ENCODE data around the gene FAM184B. TPM values are rescaled to one million over a fixed set of nuclear protein-coding genes. Genes with fewer than 3 reads are reported as not detected.

FAM184B gene
- total and polyA plus RNA-seq, 10 donors = 0.03 to 0.04 (median 0.03) TPM; not detected in 7

GRCh38 chr4:17780501-17781299 lies 721 bp downstream of the FAM184B start:
- TF ChIP-seq, protein P1, sequence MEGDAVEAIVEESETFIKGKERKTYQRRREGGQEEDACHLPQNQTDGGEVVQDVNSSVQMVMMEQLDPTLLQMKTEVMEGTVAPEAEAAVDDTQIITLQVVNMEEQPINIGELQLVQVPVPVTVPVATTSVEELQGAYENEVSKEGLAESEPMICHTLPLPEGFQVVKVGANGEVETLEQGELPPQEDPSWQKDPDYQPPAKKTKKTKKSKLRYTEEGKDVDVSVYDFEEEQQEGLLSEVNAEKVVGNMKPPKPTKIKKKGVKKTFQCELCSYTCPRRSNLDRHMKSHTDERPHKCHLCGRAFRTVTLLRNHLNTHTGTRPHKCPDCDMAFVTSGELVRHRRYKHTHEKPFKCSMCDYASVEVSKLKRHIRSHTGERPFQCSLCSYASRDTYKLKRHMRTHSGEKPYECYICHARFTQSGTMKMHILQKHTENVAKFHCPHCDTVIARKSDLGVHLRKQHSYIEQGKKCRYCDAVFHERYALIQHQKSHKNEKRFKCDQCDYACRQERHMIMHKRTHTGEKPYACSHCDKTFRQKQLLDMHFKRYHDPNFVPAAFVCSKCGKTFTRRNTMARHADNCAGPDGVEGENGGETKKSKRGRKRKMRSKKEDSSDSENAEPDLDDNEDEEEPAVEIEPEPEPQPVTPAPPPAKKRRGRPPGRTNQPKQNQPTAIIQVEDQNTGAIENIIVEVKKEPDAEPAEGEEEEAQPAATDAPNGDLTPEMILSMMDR (IDR thresholded peaks at IDR 0.05 in 8 of 11, conservative IDR thresholded peaks at IDR 0.05 in 3 of 11) = no peak
- TF ChIP-seq POLR2AphosphoS5 (IDR thresholded peaks at IDR 0.05) = no peak
- no peak for TF ChIP-seq POLR2A (IDR thresholded peaks at IDR 0.05)
- Histone ChIP-seq H3K36me3 (no peaks in the 10 kb centered on the region), H3K9me3 (no peaks in the 10 kb centered on the region), H3K4me1 (peaks cover 0 to 20% (median 13%) of the 10 kb centered on the region in 6 donors), H3K27me3 (replicated peaks in 1 of 7) (peaks cover 0 to 46% (median 32%) of the 10 kb centered on the region in 7 donors), H3K27ac (no peak overlapping the region), H3K4me3 (peak overlapping the region in 7 of 8 donors; percentile 10 to 61 (median 31))
- DNase-seq = no peak
- 14 to 33% (median 18%) methylated on average over 9 to 31 of the region's 31 CpGs for WGBS, 5 donors
- intact Hi-C loops (cut with DNase I; ENCODE audit: low total_unique reads) = no loop called here

DNA sequence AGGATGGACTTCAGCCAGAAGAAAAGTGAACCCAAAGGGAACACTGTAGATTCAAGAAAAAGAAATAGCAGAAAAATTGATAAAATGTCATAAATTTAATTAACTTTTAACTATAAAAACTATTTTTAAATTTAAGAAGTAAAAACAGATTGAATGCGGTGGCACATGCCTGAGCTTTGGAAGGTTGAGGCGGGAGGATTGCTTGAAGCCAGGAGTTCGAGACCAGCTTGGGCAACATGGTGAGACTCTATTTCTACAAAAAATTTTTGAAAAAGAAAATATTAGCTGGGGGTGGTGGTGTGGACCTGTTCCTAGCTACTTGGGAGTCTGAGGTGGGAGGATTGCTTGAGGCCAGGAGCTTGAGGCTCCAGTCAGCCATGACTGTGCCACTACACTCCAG lies 3.0 kb downstream of the FAM184B start:
- Histone ChIP-seq H3K4me1 (peaks cover 0 to 20% (median 13%) of the 10 kb centered on the region in 6 donors), H3K36me3 (no peaks in the 10 kb centered on the region), H3K4me3 (no peak overlapping the region), H3K27ac (no peak overlapping the region), H3K27me3 (replicated peaks in 1 of 7) (peaks cover 0 to 46% (median 32%) of the 10 kb centered on the region in 7 donors), H3K9me3 (no peaks in the 10 kb centered on the region)
- intact Hi-C loops (cut with DNase I; ENCODE audit: low total_unique reads) = no loop called here
- 80 to 99% (median 93%) methylated on average over 3 of the region's 3 CpGs for WGBS, 5 donors
- no peak for DNase-seq
- TF ChIP-seq, protein P1 (IDR thresholded peaks at IDR 0.05 in 8 of 11, conservative IDR thresholded peaks at IDR 0.05 in 3 of 11) = no peak
- TF ChIP-seq POLR2A (IDR thresholded peaks at IDR 0.05) (no peak), POLR2AphosphoS5 (IDR thresholded peaks at IDR 0.05) (no peak)

DNA sequence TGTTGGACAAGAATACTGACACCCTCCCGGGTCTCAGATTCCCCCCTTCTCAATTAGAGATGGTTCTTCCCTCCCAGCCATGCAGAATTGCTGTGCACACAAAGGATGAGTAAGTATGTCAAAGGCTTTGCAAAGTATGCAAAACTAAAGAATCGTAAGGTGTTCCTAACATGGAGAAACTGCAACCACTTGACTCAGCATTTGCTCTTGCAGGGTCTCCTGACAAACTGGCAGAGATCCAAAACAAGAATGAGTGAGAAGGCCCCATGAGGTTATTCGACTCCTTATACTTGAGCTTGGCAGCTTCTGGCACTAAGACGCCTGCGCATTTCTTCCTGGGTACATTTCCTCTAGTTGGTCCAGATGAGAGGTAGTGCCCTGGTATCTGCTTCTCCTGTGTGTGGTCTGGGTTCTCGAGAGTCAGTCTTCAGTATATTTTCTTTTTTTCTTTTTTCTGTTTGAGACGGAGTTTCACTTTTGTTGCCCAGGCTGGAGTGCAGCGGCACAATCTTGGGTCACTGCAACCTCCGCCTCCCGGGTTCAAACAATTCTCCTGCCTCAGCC lies 8.2 kb downstream of the FAM184B start:
- Histone ChIP-seq H3K4me1 (no peaks in the 10 kb centered on the region), H3K36me3 (no peaks in the 10 kb centered on the region), H3K9me3 (no peaks in the 10 kb centered on the region), H3K4me3 (no peak overlapping the region), H3K27me3 (replicated peaks in 1 of 7) (peaks cover 0 to 2% (median 0%) of the 10 kb centered on the region in 7 donors), H3K27ac (no peak overlapping the region)
- no peak for DNase-seq
- intact Hi-C loops (cut with DNase I; ENCODE audit: low total_unique reads) = no loop called here
- 67 to 74% (median 72%) methylated on average over 10 of the region's 10 CpGs for WGBS, 5 donors
- no peak for TF ChIP-seq POLR2A (IDR thresholded peaks at IDR 0.05)
- no peak for TF ChIP-seq POLR2AphosphoS5 (IDR thresholded peaks at IDR 0.05)
- TF ChIP-seq, protein P1 (IDR thresholded peaks at IDR 0.05 in 8 of 11, conservative IDR thresholded peaks at IDR 0.05 in 3 of 11) = no peak

DNA sequence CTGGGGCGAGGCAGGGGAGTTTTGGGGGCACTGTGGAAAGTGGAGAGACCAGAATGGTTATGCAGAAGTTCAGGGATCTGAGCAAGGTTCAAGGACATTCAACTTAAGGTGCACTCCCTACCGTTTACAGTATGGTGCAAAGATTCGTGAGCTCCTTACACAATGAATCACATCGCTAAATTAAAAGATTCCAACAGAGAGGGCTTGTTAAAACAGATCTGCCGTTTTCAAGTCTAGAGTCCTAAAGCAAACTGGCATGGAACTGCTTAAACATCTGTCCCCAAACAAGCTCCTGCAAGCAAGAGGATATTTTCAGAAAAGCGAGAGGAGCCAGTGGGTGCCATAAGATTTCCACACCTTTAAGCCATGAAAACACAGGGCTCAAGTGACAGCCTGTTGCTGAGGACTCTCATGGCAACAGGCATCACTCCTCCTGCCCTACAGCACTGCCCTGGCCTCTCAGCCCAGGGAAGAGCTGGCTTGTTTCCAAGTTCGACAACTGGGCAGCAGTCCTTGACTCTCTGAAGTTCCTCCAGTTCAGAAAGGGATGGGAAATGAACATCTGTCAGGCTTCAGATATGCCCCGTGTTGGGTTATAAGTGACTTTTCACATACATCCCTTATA lies 10.0 kb downstream of the FAM184B start:
- TF ChIP-seq, protein P1 (IDR thresholded peaks at IDR 0.05 in 8 of 11, conservative IDR thresholded peaks at IDR 0.05 in 3 of 11) = no peak
- no peak for TF ChIP-seq POLR2AphosphoS5 (IDR thresholded peaks at IDR 0.05)
- TF ChIP-seq POLR2A (IDR thresholded peaks at IDR 0.05) = no peak
- 60 to 78% (median 76%) methylated on average over 8 of the region's 8 CpGs for WGBS, 5 donors
- intact Hi-C loops (cut with DNase I; ENCODE audit: low total_unique reads) = no loop called here

More for the DNA sequence above, 10.0 kb downstream of the FAM184B start:
- peaks cover 0 to 10% (median 3%) of the 10 kb centered on the region in 8 donors for H3K9me3 ChIP-seq
- H3K4me3 ChIP-seq = no peak overlapping the region
- DNase-seq = no peak
- H3K36me3 ChIP-seq = no peaks in the 10 kb centered on the region
- H3K27me3 ChIP-seq (replicated peaks in 1 of 7) = peaks cover 0 to 4% (median 0%) of the 10 kb centered on the region in 7 donors
- no peaks in the 10 kb centered on the region for H3K4me1 ChIP-seq
- H3K27ac ChIP-seq = no peak overlapping the region

Measured in spleen (tissue), 11 donors.